IMR-90 (cell line): ENCODE results near the gene DCN.

Experiments used
- BHLHE40 ChIP-seq: fragments of 150-350 bp; IDR thresholded peaks from 2 replicates; pipeline ENCODE4 v1.6.1; 2016; ENCODE audit warnings: mild to moderate bottlenecking, low read depth, low read length
- MAFK ChIP-seq: IDR thresholded peaks from 2 replicates; pipeline ENCODE4 v1.6.1; 2012; ENCODE audit warnings: low read depth, low read length, improper control_type of control experiment
- NFE2L2 ChIP-seq: fragments of 150-350 bp; IDR thresholded peaks from 2 replicates; pipeline ENCODE4 v1.6.1; 2016; ENCODE audit warnings: low read depth, mild to moderate bottlenecking, low read length
- POLR2A ChIP-seq: IDR thresholded peaks from 2 replicates; pipeline ENCODE4 v1.6.1; 2012; ENCODE audit warnings: mild to moderate bottlenecking, low read depth, low read length
- RAD21 ChIP-seq: IDR thresholded peaks from 2 replicates; pipeline ENCODE4 v1.6.1; 2012; ENCODE audit warnings: low read length, improper control_type of control experiment
- RCOR1 ChIP-seq: IDR thresholded peaks from 2 replicates; pipeline ENCODE4 v1.6.1; 2012; ENCODE audit warnings: mild to moderate bottlenecking, low read length, improper control_type of control experiment; ENCODE audit not compliant: insufficient replicate concordance
- RFX5 ChIP-seq: IDR thresholded peaks from 2 replicates; pipeline ENCODE4 v1.8.0; 2012; ENCODE audit warnings: low read depth, mild to moderate bottlenecking, low read length, moderate library complexity
- SMC3 ChIP-seq: fragments of 150-350 bp; IDR thresholded peaks from 2 replicates; pipeline ENCODE4 v1.6.1; 2016; ENCODE audit warnings: low read depth, mild to moderate bottlenecking, antibody characterized with exemption, low read length, moderate library complexity
- TF ChIP-seq, protein P1 (sequence below): conservative IDR thresholded peaks from 2 replicates; pipeline ENCODE4 v1.5.1; 2012; ENCODE audit warnings: mild to moderate bottlenecking, low read depth, low read length, improper control_type of control experiment
- TF ChIP-seq, protein P2 (sequence below): fragments of 150-350 bp; IDR thresholded peaks from 2 replicates; pipeline ENCODE4 v1.6.1; 2017; ENCODE audit warnings: mild to moderate bottlenecking, antibody characterized with exemption, low read length, low read depth

DNA sequence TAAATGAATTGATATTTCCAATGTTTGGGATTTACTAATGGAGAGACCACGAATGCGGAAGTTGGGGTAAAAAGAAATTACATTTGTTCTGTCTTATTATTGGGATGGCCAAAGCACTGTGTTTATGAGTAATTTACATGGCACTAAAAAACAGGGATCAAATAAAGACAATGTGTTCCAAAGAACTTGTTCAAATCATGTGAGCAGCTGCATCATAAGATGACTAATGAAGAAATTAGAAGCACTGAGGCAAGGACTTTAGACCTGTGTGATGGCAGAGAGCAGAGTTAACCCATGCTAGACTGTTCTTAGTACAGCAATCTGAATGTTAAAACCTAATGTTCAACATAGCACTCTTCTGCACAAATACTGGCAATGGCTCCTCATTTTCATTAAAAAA lies 34.3 kb upstream of the DCN start:
- TF ChIP-seq, protein P1, sequence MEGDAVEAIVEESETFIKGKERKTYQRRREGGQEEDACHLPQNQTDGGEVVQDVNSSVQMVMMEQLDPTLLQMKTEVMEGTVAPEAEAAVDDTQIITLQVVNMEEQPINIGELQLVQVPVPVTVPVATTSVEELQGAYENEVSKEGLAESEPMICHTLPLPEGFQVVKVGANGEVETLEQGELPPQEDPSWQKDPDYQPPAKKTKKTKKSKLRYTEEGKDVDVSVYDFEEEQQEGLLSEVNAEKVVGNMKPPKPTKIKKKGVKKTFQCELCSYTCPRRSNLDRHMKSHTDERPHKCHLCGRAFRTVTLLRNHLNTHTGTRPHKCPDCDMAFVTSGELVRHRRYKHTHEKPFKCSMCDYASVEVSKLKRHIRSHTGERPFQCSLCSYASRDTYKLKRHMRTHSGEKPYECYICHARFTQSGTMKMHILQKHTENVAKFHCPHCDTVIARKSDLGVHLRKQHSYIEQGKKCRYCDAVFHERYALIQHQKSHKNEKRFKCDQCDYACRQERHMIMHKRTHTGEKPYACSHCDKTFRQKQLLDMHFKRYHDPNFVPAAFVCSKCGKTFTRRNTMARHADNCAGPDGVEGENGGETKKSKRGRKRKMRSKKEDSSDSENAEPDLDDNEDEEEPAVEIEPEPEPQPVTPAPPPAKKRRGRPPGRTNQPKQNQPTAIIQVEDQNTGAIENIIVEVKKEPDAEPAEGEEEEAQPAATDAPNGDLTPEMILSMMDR, result no peak
- TF ChIP-seq BHLHE40, result 0 out of 2 replicates have a peak, but pooled peaks have one; percentile 17
- TF ChIP-seq, protein P2, sequence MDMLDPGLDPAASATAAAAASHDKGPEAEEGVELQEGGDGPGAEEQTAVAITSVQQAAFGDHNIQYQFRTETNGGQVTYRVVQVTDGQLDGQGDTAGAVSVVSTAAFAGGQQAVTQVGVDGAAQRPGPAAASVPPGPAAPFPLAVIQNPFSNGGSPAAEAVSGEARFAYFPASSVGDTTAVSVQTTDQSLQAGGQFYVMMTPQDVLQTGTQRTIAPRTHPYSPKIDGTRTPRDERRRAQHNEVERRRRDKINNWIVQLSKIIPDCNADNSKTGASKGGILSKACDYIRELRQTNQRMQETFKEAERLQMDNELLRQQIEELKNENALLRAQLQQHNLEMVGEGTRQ, result no peak
- TF ChIP-seq SMC3, result no peak
- no peak for TF ChIP-seq POLR2A
- no peak for TF ChIP-seq RFX5
- no peak for TF ChIP-seq MAFK
- TF ChIP-seq RCOR1, result no peak
- TF ChIP-seq NFE2L2, result no peak
- TF ChIP-seq RAD21, result no peak
